Stimulated activated CD4-positive, alpha-beta T cell treated with anti-CD3 and anti-CD28 coated beads, TNF-alpha, amount 100 ng/mL, for 48 hours (primary cell): Measurements from ENCODE around the gene TM7SF2.
A peak's percentile ranks its signal among the peaks of the same experiment; 100 is the strongest.

ENCODE experiments used
- DNase-seq, 3 donors: peaks; one replicate each; pipeline ENCODE4 v3.0.0-alpha.2; 2020; ENCODE audit warnings: low read depth in 3 of 3

TM7SF2 gene

DNA sequence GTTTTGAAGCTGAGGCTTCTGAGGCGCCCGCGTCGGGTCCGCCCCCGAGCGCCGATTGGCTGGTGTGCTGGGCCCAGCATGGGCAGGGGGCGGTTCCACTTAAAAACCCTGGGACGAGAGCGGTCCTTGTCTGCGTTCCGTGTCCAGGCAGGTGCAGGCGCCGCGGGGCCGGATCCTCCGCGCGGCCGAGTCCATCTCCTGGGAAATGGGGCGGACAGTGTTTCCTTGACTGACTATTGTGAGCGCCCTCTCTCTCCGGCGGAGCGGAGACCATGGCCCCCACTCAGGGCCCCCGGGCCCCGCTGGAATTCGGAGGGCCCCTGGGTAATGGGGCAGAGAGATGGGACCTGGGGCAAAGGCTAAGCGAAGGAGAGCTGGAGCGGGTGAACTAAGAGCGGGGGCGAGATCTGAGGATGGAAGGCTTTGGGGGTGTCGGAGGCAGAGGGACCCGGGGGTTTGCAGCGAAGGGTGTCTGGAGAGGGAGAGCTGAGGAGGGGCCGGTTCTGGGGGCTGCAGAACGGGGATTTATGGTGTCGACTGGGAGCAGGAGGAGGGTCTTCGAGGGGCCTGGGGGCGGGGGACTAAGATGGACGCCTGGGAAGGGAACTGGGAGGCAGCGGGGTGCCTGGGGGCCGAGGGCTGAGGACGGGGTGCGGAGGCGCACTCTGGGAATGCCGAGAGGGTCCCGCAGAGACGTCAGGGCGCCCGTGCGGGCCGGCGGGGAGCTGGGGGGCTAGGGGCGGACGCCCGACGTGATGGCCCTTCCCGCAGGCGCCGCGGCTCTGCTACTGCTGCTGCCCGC, at the start of gene TM7SF2:
Gene TM7SF2, plus strand, starts transcription at position 129 of the 802 bp plus-strand sequence. Its CDS starts 144 bp downstream, at position 273.
- DNase-seq = peak; percentile 86 to 97 (median 88)

DNA sequence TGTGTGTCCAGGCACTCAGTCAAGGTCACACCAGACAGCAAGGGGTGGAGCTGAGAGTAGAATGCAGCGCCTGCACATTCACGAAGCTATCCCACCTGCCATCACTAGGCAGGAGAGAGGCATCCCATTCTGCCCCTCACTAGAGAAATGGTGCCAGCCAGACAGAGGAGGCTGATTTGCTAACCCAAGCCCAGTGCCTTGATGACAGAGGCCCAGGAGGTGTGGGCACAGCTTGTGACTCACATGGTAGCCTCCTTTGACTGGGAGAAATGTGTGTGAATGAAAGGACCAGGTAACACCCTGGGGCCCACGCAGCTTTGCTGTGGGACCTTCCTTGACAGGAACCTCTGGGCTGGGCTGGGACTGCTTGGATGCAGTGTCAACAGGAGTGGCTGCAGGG, 48.1 kb upstream of the TM7SF2 start:
- no peak for DNase-seq

DNA sequence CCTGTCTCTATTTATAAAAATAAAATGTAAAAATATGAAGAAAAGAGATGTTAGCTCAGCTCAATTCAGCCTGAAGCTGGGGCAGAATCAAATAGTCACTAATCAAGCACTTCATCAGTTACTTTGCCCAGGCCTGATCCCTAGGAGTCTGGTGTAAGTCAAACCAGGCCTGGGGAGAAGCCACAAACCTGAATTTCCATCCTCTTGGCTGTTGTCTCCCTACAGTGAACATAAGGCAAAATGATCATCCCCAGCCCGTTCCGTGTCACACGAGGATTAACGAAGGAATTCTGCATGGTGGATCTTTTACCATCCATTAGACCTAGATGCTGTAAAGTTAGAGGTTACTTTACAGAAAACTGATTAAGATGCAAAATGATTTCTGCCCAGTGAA, 46.8 kb upstream of the TM7SF2 start:
- no peak for DNase-seq

DNA sequence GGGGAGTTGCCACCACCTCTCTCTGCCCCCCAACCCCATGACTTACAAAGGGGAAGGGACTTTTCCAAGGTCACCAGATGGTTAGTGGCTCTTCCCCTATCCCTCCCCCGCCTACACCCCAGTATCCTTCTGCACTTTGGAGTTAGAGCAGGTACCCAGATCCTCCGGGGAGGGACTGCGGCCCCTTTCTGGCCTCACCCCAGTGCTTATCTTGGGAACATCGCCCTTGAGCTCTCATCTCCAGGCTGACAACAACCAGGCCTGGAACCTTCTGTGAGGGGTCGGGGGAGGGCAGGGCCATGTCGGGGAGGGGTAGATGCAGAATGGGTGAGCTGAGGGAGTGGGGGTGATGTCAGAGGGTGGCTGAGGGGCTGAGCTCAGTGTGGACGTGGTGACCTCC, 45.8 kb upstream of the TM7SF2 start:
- no peak for DNase-seq

DNA sequence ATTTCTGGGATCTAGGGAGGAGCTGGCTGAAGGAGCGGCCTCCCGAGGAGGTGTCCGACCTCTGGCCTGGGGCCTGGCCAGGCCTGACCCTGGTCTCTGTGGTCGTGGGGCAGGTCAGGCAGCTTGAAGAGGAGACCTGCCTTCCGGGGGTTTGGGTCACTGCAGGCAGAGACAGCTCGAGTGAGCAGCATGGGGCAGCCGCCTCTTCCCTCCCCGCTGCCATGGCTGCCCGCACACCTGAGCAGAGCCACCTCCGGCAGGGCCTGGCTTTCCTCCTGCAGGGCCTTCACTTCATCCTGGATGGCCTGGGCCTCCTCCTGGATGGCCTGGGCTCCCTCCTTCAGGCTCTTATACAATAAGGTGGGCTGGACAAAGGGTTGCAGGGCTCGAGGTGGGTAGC, 45.4 kb upstream of the TM7SF2 start:
- DNase-seq = no peak

DNA sequence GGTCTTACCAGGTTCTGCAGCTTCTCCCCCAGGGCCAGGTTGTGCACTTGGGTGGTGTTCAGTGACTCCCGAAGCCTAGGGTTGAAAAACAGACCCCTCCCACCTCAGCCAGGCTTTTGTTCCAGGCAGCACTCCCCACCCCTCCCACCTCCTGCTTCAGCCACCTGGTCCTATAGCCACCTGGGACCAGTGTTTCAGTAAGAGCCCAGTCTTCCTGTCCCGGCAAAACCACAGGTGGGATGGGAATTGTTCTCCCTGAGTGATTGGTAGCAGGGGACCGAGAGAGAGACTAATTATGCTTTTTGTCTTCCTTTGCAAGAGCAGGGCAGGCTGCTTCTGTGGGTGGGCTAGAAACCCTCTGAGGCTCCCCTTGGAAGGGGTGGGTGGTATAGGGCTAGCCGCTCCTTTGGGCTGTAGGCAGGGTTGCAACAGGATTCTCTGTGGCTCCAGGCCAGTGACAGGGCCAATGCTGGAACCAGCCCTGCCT, 44.8 kb upstream of the TM7SF2 start:
- no peak for DNase-seq

DNA sequence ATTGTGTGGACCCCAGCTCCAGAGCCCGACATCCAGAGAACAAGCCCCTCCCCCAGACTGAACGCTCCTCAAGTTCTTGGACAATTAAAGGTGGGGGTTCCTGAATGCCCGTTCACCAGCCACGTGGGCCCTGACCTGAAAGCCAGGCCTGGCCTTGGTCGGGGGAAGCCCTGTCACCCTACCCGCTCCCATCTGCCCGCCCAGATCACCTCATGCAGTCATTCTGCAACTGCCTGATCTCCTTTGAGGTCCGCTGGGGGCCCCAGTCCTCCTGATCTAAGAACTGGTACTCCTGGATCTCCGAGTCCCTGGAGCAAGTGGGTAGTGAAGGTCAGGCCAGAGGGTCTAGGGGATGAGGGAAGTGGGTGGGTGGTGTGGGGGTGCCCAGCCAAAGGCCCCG, 44.2 kb upstream of the TM7SF2 start:
- DNase-seq = no peak

DNA sequence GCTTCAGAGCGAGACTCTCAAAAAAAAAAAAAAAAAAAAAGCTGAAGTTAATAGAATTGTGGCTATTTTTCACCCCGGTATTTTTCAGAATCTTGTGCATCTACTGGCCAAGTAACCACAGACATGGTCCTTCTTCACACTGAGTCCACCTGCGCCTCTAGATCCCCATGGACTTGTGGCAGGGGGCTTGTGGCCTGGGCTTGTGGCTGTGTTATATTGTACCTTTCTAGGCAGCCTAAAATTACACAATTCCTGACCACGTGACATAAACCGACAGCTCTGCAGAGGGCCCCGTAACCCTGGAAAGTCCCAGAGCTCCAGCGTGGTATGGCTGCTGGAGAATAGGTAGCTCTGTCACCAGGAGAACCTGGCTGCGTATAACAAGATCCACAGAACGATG, 42.5 kb upstream of the TM7SF2 start:
- no peak for DNase-seq

DNA sequence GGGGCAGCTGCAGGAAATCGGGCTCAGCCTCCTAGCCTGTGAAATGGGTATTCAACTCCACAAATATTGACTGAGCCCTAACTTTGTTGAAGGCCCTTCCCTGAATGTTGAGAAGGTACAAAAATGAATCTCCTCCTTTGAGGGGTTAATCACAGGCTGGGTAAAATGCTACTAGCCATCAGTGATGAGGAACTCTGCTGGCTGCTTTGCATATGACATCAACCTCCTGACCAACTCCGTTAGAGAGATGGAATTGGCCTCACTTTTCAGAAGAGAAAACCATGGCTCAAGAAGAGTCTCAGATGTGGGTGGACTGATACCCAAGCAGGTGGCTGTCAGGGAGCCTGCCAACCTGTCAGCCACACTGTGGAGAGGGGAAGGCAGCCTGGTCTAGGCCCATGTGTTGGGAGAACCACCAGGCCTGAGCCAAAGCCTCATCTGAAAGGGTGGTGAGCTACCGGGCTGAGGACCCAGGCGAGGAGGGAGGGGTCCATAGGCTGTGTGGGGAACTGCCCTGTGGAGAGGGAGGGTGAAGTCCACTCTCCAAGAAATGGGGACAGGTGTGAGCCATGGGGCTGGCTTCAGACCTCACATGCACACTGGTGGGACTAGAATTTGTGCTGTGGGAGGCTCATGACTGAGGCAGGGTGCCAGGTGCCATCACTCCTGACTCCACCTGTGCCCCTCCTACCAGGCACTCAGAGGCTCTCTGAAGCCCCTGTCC, 39.6 kb upstream of the TM7SF2 start:
- no peak for DNase-seq

DNA sequence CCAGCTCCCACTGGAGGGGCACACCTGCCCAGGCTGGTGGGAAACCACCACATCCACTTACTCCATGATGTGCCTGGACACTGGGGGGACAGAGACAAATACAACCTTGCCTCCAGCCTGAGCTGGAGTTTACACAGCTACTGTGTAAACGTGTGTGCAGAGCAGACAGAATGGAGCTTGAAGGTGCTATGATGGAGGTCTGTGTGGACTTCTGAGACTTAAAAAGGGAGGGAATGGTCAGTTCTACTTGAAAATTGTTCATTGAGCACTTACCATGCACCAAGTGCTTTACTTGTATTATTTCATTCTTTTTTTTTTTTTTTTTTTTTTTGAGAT, 39.1 kb upstream of the TM7SF2 start:
- no peak for DNase-seq

DNA sequence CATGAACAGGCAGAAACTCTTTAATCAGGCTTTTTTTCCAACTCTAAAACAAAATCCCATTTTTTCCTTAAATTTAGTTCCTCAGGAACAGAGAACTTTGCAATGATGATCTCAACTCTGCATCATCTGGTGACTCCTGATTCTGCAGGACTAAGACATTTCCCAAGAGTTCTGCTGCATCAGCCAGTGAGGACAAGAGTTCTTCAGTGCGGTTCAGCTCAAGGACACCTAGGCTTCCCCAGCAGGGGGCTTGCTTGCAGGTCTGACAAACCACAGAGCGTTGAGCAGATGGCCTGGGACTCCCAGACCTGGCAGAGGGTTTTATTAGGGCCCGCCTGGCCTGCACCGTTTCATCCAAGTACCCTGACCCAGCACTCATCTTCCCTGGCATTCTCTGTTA, 34.2 kb upstream of the TM7SF2 start:
- no peak for DNase-seq

DNA sequence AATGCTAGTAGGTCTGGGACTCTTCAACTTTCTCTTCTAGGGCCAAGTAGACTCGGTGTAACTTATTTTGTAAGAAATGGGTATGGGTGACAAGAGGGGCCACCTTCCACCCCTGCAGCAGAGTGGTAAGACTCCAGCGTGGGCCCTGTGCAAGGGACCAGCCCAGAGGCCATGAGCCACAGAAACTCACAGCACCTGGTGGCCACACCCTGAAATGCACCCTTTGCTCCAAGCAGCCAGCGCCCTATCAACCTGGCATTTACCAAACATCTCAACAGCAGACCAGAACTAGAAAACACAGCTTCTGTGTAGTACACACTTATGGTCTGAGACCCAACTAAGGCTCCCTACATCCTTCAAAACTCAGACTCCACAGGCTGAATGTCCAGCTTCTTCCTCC, 33.5 kb upstream of the TM7SF2 start:
- DNase-seq = peak; percentile 35 to 62 (median 40)

DNA sequence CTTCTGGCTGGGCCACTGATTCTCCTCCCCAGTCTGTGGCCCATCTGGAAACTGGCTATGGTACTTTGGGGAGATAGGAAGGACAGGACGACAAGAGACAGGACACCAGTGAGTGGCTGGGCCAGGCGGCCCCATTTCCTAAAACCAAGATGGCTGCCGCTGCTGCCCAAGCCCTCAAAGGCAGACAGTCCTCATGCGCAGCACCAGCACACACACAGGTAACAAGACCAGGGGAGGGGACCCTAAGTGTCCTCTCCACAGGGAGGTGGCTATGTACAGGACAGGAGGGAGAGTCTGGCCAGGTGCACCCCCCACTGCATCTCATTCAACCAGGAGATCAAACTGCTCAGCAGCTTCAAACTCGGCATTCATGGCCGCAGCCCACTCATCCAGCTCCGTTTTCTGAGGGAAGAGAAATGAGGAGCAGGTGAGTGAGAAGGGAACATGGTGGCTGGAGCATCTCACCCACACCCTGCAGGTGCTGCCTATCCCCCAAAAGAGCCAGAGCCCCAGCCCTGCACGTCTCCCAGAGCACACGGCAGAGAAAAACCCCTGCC, 32.8 kb upstream of the TM7SF2 start:
- no peak for DNase-seq

DNA sequence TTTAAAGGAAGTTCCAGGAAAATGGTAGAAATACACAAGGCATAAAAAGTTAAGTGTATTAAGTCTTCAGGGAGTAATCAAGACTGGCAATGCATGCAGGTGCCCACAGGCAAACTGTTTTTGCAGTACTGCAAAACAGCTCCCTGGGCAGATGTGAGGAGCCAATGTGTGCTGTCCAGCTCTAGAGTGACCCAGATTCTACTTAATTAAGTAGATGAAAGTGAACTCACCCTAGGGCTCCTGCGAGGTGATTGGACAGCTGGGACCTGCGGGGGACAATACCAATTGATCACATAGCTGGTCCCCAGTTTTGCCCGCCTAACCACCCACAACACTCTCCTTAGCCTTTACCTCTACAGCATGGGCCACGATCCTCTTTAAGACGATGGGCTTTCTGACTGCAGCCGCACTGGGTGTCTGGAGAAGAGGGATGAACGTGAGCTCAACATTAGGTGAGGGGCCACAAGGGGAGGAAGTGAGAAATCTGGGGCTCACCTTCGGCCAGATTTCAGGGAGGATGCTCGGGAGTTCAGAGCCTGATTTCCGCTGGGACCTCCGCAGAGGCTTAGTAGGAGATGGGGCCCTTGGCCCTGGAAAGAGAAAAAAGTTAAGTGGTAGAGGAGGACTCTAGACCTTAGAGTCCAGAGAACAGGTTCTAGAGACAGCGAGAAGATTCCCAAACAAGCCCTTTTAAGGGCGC, 28.4 kb upstream of the TM7SF2 start:
- DNase-seq = no peak

DNA sequence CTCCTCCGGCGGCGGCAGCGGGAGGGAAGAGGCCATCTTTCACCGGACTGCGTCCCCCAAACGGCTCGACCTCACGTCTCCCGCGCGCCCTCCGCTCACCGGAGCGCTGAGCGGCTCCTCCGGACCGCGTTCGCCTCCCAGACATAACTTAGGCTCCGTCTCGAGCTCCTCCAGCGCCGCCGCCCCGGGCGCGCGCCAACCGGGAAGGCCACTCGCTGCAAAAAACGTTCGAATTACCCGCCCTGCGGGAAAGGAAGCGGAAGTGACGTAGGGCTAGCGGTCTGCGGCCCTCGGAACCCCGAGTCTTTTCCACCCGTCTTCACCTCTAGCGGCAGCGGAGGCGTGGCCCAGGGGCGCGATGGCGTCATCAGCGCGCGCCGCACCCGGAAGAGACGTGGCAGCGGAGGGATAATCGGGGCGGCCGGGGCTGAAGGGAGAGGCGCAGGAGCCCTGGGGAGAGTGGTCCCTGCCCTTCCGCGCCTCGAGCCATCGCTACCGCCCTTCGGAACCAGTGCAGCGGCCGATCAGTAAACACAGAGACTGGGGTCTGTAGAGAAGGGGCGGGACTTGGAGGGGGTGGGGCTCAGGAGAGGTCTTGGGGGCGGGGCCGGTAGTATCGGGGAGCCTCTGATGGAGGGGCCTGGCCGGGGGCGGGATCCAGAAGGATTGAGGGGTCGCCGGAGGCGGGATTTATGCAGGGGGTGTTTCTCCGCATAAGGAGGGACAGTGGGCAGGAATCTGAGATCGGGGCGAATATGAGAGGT, 27.7 kb upstream of the TM7SF2 start, which contains the start of the genes CDCA5 and ZFPL1:
Gene CDCA5, minus strand, starts transcription at position 207 of the 764 bp plus-strand sequence. Its CDS starts 62 bp downstream, at position 145.
Gene ZFPL1, plus strand, starts transcription at position 389 of the 764 bp plus-strand sequence. CDS start 477 bp downstream, outside the sequence.
- peak; percentile 91 to 93 (median 93) for DNase-seq

DNA sequence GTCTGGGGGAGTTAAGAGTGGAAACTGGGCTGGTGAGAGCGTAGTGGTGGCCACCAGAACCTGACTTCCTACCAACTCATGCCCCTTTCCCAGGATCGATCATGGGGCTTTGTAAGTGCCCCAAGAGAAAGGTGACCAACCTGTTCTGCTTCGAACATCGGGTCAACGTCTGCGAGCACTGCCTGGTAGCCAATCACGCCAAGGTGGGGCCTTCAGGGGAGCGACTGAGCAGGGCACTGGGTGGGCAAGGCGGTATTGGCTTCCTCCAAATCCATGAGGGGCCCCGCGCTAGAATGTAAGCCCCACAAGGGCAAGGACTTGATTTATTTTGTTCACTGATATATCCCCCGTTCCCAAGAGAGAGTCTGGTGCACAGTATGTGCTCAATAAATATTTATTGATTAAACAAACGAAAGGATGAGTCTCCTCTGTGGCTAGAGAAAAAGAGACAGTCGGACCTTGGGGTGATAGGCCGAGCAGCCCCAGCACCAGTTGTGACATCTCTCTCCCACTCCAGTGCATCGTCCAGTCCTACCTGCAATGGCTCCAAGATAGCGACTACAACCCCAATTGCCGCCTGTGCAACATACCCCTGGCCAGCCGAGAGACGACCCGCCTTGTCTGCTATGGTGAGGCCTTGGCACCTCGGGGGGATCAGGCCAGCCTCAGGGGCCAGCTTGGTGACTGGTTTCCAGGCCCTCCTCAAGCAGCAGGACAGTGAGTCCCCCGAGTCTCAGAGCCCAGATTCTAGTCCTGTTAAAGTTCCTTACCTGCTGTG, 26.9 kb upstream of the TM7SF2 start:
- DNase-seq = no peak

DNA sequence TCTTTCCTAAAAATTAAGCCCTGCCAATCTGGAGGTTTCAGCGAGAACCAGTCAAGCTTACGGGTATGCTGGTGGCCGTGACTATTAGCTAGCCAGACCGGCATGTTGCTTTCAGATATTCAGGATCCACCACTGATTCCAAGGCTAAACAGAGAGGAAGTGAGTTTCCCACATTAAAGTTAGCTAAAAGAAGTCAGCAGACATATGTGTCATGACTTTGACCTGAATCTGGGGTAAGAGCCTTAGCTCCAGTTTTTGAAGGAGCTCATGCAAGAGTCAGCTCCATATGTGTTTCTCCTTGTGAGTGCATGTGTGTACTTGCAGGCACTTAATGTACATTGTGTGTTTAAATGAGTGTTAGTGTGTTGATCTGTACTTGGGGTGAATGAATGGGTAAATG, 26.2 kb upstream of the TM7SF2 start:
- no peak for DNase-seq

DNA sequence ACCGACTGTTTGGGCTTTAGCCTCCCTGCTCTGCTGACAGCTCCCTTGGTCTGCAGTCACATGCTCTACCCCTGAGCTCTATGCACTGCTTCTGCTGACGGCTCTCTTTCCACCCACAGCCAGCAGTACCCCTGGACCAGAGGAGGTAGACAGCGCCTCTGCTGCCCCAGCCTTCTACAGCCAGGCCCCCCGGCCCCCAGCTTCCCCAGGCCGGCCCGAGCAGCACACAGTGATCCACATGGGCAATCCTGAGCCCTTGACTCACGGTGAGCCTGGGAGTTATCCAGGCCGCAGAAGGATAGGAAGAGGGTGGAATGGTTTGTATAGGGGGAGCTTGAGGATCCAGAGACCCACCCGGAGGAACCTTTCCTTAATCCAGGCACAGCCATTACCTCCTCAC, 24.9 kb upstream of the TM7SF2 start:
- DNase-seq = no peak

DNA sequence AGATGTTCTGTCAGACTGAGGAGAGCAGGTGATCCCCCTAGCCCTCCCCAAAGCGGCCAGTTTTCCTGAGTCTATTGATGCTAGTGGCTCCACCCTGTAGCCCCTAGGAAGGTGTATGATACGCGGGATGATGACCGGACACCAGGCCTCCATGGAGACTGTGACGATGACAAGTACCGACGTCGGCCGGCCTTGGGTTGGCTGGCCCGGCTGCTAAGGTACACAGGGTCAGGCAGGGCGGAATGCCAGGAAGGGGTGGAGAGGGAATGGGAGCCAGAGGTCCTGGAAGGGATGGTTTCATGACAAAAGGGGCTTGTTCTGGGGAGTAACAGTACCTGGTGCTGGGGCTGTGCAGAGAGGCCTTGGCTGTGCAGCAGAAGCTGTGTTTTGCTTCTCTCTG, 24.5 kb upstream of the TM7SF2 start:
- no peak for DNase-seq

DNA sequence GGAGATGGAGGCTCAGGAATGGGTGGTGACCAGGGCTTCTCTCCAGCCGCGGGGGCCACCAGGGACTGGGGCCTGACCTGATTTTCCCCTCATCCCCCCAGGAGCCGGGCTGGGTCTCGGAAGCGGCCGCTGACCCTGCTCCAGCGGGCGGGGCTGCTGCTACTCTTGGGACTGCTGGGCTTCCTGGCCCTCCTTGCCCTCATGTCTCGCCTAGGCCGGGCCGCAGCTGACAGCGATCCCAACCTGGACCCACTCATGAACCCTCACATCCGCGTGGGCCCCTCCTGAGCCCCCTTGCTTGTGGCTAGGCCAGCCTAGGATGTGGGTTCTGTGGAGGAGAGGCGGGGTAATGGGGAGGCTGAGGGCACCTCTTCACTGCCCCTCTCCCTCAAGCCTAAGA, 23.8 kb upstream of the TM7SF2 start:
- no peak for DNase-seq

DNA sequence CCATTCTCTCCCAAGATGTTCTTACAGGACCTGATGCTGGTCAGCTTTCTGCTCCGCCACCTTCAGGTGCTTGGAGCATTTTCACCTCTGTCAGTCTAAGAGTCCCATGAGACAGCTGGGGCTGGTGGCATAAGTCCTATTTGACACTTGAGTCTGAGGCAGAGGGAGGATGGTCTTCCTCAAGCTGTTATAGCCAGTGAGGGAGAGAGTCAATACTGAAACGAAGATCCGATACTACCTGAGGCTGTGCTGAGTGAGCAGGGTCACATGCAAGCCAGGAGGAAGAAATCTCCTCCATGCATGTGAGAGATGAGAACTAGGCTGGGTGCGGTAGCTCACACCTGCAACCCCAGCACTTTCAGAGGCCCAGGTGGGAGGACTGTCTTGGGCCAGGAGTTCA, 22.1 kb upstream of the TM7SF2 start:
- no peak for DNase-seq
